ENCODE results near the gene ZNF322.

DNA sequence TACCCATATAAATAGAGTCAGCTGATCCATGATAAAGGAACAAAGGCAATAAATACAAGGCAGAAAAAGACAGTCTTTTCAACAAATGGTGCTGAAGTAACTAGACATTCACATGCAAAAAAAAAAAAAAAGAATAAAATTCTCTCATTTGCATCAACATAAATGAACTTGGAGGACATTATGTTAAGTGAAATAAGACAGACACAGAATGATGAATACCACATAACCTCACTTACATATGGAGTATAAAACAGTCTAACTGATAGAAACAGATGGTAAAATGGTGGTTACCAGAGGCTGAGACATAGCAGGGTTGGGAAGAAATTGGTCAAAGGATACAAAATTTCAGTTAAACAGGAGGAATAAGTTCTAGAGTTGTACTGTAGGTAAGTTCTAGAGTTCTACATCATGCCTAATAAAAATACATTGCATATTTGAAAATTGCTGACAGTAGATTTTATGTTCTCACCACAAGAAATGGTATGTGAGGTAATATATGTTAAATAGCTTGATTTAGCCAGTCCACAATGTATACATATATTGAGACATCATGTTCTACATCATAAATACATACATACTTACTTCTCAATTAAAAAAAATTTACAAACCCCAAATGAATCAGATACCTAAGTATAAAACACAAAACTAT, 8.3 kb downstream of the ZNF322 start:
- no peak for TF ChIP-seq POLR2A (IDR thresholded peaks at IDR 0.05)
- TF ChIP-seq, protein P1, sequence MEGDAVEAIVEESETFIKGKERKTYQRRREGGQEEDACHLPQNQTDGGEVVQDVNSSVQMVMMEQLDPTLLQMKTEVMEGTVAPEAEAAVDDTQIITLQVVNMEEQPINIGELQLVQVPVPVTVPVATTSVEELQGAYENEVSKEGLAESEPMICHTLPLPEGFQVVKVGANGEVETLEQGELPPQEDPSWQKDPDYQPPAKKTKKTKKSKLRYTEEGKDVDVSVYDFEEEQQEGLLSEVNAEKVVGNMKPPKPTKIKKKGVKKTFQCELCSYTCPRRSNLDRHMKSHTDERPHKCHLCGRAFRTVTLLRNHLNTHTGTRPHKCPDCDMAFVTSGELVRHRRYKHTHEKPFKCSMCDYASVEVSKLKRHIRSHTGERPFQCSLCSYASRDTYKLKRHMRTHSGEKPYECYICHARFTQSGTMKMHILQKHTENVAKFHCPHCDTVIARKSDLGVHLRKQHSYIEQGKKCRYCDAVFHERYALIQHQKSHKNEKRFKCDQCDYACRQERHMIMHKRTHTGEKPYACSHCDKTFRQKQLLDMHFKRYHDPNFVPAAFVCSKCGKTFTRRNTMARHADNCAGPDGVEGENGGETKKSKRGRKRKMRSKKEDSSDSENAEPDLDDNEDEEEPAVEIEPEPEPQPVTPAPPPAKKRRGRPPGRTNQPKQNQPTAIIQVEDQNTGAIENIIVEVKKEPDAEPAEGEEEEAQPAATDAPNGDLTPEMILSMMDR (IDR thresholded peaks at IDR 0.05 in 8 of 11, conservative IDR thresholded peaks at IDR 0.05 in 3 of 11), result no peak
- TF ChIP-seq POLR2AphosphoS5 (IDR thresholded peaks at IDR 0.05), result no peak
